ENCODE measurements around the gene WDFY3.
A peak's percentile ranks its signal among the peaks of the same experiment; 100 is the strongest.

Gene WDFY3

DNA sequence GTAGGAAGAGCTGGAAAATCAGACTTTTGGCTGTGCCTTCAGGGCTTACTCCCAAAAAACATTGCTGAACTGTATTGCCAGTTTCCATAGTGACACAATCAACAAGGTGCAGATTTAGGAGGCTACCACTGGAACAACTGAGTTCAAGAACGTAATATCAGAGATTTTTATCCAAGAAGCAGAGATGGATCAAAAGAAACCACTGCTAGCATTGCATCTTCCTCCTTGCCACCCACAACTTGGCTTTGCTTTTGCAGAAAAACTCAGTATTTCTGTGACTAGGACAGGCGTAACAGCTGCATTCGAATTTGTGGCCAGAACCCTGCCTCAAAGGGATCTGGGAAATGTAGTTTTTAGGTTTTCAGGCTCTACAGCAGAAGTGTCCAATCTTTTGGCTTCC lies 27.8 kb upstream of the WDFY3 start:
- TF ChIP-seq CTCF (IDR thresholded peaks at IDR 0.05; ENCODE audit: poor library complexity, severe bottlenecking): no peak
- H3K4me3 ChIP-seq (ENCODE audit: severe bottlenecking): no peak overlapping the region
- H3K27ac ChIP-seq (ENCODE audit: poor library complexity, severe bottlenecking): no peak overlapping the region

GRCh38 chr4:84985952-84986351 lies 19.5 kb upstream of the WDFY3 start:
- DNase-seq (ENCODE audit: low spot score) (no peak), ATAC-seq (ENCODE audit: low read depth) (peak; percentile 51; the same call in 2 of the 3 replicates)

More for the DNA sequence above, 27.8 kb upstream of the WDFY3 start:
- H3K9me3 ChIP-seq (ENCODE audit: severe bottlenecking): no peaks in the 10 kb centered on the region
- H3K27me3 ChIP-seq (ENCODE audit: insufficient read depth, poor library complexity, severe bottlenecking): no peaks in the 10 kb centered on the region
- no peak for ATAC-seq (ENCODE audit: low read depth)
- no peaks in the 10 kb centered on the region for H3K4me1 ChIP-seq (ENCODE audit: insufficient read depth, poor library complexity, severe bottlenecking)
- no peak for DNase-seq (ENCODE audit: low spot score)
- no peaks in the 10 kb centered on the region for H3K36me3 ChIP-seq (ENCODE audit: low read depth)

GRCh38 chr4:84977396-84977795 lies 10.9 kb upstream of the WDFY3 start:
- Histone ChIP-seq H3K4me1 (ENCODE audit: insufficient read depth, poor library complexity, severe bottlenecking) (no peaks in the 10 kb centered on the region), H3K9me3 (ENCODE audit: severe bottlenecking) (no peaks in the 10 kb centered on the region), H3K4me3 (ENCODE audit: severe bottlenecking) (no peak overlapping the region), H3K36me3 (ENCODE audit: low read depth) (no peaks in the 10 kb centered on the region), H3K27me3 (ENCODE audit: insufficient read depth, poor library complexity, severe bottlenecking) (no peaks in the 10 kb centered on the region), H3K27ac (ENCODE audit: poor library complexity, severe bottlenecking) (no peak overlapping the region)
- no peak for ATAC-seq (ENCODE audit: low read depth)
- no peak for TF ChIP-seq CTCF (IDR thresholded peaks at IDR 0.05; ENCODE audit: poor library complexity, severe bottlenecking)
- no peak for DNase-seq (ENCODE audit: low spot score)

More at GRCh38 chr4:84985952-84986351, 19.5 kb upstream of the WDFY3 start:
- Histone ChIP-seq H3K27me3 (ENCODE audit: insufficient read depth, poor library complexity, severe bottlenecking) (no peaks in the 10 kb centered on the region), H3K4me1 (ENCODE audit: insufficient read depth, poor library complexity, severe bottlenecking) (no peaks in the 10 kb centered on the region), H3K27ac (ENCODE audit: poor library complexity, severe bottlenecking) (no peak overlapping the region), H3K4me3 (ENCODE audit: severe bottlenecking) (no peak overlapping the region), H3K36me3 (ENCODE audit: low read depth) (no peaks in the 10 kb centered on the region), H3K9me3 (ENCODE audit: severe bottlenecking) (peaks cover 3% of the 10 kb centered on the region)
- no peak for TF ChIP-seq CTCF (IDR thresholded peaks at IDR 0.05; ENCODE audit: poor library complexity, severe bottlenecking)

DNA sequence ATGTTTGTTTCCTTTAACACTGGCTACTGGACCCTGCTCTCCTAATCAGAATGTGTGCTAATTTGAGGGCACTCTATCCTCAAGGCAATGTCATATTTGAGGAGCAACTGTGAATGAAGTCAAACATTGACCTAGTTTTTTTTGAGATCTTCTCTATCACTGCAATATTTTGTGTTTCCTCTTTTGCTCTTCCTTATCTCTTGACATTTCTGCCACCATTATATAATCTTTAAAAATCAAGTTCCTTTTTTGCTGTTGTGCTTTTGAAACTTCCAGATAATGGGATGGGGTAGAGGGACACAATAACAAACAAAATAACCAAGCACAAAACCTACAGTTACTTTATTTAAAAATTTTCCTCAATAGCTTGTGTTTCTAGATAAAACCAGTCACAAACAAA lies 7.4 kb upstream of the WDFY3 start:
- no peak for TF ChIP-seq CTCF (IDR thresholded peaks at IDR 0.05; ENCODE audit: poor library complexity, severe bottlenecking)
- Histone ChIP-seq H3K36me3 (ENCODE audit: low read depth) (no peaks in the 10 kb centered on the region), H3K4me3 (ENCODE audit: severe bottlenecking) (no peak overlapping the region), H3K9me3 (ENCODE audit: severe bottlenecking) (no peaks in the 10 kb centered on the region), H3K27me3 (ENCODE audit: insufficient read depth, poor library complexity, severe bottlenecking) (no peaks in the 10 kb centered on the region), H3K27ac (ENCODE audit: poor library complexity, severe bottlenecking) (no peak overlapping the region), H3K4me1 (ENCODE audit: insufficient read depth, poor library complexity, severe bottlenecking) (no peaks in the 10 kb centered on the region)
- DNase-seq (ENCODE audit: low spot score) (no peak), ATAC-seq (ENCODE audit: low read depth) (no peak)

DNA sequence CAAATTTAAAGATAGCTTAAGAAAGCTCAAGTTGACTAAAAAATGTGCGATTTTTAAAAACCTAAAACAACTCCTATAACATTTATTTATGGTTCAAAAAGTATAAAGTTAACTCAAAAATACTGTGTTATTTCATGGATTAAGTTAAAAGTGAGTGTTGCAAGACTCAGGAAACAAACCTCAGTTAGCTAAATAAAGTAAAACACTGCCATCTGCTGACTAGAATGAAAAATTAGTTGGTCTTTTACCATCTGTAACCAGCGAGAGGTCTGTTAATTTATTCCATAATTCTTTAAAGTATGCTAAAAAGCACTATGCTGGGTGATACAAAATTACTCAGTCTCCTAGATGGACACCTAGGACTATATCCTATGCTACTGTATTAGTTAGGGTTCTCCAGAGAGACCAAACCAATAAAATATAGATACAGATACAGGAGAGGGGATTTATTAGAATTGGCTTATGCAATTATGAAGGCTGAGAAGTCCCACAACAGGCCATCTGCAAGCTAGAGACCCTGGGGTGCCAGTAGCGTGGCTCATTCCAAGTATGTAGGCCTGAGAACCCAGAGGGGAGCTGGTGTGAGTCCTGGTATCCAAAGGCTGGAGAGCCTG lies 4.9 kb upstream of the WDFY3 start:
- no peak overlapping the region for H3K4me3 ChIP-seq (ENCODE audit: severe bottlenecking)
- peak; percentile 76 for TF ChIP-seq CTCF (IDR thresholded peaks at IDR 0.05; ENCODE audit: poor library complexity, severe bottlenecking)
- no peaks in the 10 kb centered on the region for H3K27me3 ChIP-seq (ENCODE audit: insufficient read depth, poor library complexity, severe bottlenecking)
- no peaks in the 10 kb centered on the region for H3K4me1 ChIP-seq (ENCODE audit: insufficient read depth, poor library complexity, severe bottlenecking)
- no peaks in the 10 kb centered on the region for H3K36me3 ChIP-seq (ENCODE audit: low read depth)
- no peak for ATAC-seq (ENCODE audit: low read depth)
- no peaks in the 10 kb centered on the region for H3K9me3 ChIP-seq (ENCODE audit: severe bottlenecking)
- H3K27ac ChIP-seq (ENCODE audit: poor library complexity, severe bottlenecking): no peak overlapping the region
- no peak for DNase-seq (ENCODE audit: low spot score)
